Activated naive CD4-positive, alpha-beta T cell treated with anti-CD3 and anti-CD28 coated beads, Interleukin-2, amount 50 U/mL, for 16 hours (primary cell): ENCODE measurements around the gene CBX8.

Experiments used
- DNase-seq: peaks from one replicate; pipeline ENCODE4 v3.0.0-alpha.2; 2020

CBX8 gene

DNA sequence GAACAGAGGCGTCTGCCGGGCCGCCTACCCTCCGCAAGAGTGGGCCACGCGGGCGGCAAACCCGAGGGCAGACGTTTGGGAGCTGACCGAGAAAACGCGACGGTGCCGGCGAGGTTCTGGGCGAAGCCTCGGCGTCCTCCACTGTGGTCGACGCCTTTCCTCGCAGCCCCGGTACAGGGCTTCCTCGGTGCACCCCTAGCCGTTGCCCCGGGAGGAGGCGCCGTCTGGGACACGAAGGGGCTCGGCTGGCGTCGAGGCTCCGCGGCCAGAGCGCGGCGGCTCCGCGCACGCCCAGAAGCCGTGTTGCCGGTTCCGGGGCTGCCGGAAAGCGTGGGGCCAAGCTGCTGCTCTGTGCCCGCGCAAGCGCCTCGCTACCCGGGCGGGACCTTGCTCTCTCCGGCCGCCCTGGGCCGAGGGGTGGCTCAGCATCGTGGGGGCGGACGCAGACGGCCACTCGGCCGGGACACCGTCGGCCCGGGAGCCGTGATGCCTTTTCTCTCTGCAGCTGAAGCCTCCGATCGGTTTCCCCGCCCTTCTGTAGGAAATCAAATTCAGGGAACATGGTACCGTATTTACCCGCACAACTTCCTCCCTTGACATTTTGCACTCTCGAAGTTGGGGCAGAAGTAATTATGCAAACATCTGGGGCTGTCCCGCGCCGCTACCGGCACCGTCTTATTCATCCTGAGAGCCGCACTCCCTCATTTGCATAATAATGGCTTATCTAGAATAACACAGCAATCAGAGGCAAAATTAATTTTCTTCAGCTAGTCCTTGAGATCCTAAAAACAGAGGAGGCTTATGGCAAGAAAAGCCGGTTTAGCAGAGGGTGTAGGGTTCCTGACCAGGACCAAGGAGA, 7.3 kb upstream of the CBX8 start:
- peak; percentile 82 for DNase-seq

DNA sequence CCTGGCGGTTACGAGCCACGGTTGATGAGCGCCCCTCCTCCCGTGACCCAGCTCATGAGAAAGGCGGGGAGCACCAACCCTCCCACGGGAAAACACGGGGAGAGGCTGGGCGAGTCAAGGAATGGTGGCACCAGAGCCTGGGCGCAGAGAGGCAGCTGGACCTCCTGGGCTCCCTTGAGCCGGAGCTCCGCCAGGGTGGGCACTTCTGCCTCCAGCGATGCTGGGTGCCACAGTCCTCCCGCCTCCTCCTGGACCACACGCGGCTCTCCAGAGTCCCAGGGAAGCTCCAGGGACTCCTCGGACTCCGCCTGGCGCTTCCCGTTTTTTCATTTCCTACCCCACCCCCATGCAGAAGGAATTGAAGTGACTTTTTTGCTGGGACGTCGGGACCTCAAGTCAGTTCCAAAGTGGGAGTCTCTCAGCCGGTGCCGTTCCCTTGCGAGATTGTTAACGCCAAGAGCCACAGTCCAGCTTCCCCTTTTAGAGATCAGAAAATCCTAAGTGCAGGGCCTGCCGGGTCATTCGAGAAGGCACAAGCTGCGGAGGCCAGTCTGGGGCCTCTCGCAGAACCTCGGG, 6.6 kb upstream of the CBX8 start:
- no peak for DNase-seq

DNA sequence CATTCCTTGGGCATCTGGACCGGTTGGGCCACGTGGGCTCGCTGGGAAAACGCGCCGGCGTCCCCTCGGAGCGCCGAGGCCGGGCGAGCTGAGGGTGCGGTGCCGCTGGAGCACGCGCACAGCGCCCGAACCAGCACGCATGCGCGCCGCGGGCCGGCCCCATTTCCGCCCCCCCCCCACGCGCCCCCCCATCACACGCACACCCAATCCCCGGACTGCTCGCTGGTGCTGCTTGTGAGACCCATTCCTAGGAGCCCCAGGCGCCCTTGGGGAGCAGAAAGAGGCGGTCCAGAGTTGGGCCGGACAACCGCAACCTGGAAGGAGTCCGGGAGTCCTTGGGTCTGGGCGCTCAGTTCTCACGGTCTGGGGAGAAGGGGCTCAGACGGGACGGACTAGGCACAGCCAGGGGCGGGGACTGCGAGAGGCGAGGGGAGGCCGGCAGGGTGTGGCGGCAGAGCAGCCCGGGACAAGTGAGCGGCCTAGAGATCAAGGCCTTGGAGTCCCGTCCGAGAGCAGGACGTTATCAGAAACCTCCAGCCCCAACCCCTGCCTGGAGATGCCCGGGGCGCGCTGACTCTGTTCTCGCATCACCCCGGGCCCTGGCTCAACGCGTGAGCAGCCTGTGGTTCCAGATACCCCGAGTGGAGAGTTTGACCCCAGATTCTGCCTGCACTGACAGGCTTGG, 6.0 kb upstream of the CBX8 start:
- no peak for DNase-seq

DNA sequence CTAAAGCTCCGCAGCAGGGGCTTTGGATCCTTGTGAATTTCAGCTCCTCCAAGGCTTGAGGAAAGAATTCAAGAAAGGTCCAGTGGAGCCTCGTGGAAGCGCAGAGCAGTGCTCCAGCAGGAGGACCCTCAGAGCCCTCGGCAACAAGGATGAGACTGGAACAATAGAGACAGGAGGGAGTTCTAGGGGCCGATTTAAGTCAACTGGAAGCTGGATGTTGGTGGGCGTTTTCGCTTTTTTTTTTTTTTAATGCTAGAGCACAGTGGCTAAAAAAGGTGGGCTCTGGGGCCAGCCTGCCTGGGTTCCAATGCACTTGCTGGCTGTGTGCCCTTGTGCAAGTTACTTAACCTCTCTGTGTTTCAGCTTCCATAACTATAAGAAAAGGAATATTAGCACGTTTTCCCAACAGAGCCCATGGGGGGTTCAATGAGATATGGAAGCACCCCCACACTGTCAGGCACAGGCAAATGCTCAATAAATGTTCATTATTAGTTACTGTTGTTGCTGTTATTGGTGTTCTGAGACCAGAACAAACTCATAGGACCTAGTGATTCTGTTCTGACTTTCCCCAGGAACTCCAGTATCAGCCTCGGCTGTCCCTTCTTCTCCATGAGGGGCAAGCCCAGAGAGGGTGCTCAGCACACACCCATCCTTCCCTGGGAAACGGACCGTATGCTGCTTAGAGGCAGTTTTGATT, 5.3 kb upstream of the CBX8 start:
- no peak for DNase-seq

DNA sequence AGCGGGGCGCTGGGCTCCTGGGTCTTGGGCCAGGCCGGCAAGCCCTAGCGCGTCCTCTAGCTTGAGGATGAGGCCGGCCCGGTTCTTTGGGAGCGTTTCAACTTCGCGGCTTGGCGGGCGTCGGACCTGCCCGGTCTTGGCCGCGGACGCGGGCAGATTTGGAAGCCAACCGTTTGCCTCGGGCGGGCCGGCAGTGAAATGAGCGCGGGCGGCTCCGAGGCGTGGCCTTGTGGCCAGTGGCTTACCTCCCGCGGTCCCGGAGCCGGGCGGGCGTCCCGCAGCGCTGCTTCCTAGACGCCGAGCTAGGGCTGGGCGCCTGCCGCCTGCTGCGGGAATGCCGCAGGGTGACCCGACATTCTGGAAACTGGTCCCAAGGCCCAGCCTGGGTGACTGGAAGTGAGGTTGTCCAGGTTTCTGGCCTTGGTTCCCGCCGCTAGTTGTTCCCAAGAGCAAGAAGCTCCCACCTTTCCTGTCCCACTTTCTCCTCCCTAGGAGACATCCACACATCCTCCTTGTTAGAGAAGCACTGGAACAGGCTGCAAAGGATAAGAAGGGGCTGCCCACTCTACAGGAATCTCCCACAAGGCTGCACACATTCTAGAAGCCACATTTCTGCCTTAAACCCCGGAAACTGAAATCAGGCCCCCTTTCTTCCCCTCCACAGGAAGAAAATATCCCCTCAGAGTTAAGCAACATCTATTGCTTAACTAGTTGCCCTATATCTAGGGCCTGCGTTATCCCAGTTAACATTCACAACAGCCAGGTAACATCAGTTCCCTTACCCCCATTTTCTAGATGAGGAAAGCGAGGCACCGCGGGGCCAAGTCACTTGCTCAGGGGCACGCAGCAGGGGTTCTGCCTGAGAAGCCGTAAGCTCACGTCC, 4.5 kb upstream of the CBX8 start:
- DNase-seq, result no peak

DNA sequence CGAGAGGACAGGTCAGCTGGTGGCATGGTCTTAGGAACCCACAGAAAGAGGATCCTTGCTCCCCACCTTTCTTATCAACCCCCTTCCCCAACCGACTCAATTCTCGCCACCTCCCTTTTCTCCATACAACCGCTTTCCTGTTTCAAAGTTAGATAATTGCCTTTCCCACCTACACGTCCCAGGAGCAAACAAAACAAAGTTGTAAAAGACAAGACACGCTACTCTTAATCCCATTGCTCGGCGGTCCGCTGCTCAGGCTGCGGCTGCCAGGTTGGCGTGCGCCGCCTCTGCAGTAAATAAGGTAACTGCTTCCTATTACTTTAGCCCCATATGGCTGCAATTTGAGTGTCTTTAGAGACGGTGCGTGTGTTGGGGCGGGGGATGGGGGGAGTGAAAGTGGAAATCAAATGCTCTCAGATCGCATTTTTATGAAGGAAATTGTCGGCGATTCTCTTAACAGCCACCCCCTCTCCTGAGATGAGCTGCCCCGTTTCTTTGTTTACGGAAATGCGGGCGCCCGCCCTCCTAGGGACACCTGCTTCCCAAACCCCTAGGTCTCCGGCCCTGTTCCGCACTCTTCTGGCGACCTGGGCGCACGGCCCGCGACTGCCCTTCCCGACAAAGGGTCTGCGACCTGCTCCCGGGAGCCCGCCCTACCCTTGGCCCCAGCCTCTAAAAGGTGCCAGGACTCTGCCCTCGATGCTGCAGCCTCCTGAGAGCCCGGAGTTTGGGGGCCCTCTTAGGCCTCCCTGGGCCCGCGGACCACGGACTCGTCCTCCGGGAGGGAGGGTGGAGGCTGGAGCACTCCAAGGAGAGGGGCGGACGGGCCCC, 3.7 kb upstream of the CBX8 start:
- DNase-seq, result peak; percentile 63

DNA sequence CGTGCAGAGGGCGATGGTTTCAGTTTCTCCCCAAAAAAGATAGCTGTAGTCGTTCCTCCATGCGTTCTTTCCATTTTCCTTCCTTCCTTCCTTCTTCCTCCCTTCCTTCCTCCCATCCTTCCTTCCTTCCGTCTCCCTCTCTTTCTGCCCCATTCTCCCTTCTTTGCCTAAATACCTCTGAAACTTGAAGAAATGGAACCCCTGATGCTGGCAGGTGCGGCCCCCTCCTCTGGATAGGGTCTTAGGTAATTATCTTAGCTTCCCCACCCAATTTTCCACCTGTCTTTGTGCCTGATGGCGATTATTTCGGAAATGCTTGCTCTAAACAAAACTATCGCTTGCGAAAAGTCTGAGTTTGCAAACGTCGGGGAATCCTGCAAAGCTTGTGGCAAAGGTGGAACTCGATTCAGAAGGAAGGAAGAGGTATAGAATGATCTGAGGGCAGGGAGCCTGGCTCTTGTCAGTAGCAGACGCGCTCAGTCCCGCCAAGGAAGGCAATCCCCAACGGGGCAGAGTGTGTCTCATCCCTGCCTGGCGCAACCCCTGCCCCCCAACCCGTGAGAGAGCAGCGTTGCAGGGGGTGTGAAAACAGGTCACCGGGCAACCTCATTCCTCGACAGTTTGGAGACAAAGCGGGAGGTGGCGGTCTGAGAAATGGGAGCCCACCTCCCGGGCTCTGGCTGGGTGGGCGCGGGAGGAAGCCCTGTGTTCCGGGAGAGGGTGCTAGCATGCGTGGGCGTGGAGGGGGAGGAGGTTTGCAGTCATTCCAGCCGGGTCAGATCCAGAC, 2.9 kb upstream of the CBX8 start:
- DNase-seq, result no peak

DNA sequence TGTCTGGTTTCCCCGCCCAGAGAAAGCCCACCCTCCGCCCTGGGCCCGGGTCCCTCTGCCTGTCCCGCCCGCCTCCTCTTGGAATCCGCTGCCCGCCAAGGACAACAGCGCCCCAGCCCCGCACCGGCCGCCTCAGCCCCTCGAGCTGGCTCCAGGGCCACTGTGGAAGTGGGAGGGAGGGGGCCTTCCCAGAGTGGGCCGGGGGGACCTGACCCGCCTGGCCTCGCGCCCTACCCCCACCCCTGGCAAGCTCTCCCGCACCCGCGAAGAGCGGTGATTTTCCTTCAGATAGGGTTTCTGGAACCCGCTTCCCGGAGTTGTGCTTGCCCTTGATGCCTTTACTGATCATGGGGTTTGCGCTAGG, 2.3 kb upstream of the CBX8 start:
- no peak for DNase-seq

DNA sequence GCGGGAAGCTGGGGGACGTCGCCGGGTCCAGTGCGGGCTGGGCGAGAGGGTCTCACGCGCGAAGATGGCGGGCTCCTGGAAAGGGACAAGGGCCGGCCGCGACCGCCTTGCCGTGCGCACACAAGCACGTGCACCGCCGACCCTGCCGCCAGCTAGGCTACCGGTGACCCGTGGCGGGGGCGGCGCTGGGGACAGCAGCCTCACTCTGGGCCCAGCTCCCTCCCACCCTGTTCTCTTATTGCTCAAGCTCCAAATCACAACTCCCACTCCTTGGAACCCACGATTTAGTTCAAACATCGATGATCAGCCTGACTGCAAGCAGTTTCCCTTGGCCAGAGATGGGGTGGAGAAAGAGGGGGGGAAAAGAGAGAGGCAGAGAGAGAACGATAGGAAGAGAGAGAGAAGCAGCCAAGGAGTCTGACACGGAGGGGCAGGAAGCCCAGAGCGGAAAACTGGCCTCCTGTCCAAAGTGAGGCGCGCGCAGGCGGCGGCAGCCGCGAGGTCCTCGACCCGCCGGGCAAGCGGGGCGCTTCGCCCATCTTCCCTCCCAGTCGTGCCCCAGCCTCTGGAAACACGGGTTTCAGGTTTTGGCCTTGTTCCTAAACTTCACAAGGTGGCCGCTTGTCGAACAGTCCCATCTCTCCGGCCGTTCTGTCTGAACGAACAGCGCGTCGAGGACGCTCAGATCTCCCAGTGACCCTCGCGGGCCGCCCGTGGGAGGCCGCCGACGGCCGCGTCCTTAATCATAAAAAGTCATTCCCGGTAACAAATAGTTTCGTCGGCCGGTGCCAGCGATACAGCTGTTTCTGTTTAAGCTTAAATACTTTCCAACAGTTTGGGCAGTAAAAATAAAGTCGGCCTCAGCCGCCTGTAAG, 1.7 kb upstream of the CBX8 start:
- no peak for DNase-seq

DNA sequence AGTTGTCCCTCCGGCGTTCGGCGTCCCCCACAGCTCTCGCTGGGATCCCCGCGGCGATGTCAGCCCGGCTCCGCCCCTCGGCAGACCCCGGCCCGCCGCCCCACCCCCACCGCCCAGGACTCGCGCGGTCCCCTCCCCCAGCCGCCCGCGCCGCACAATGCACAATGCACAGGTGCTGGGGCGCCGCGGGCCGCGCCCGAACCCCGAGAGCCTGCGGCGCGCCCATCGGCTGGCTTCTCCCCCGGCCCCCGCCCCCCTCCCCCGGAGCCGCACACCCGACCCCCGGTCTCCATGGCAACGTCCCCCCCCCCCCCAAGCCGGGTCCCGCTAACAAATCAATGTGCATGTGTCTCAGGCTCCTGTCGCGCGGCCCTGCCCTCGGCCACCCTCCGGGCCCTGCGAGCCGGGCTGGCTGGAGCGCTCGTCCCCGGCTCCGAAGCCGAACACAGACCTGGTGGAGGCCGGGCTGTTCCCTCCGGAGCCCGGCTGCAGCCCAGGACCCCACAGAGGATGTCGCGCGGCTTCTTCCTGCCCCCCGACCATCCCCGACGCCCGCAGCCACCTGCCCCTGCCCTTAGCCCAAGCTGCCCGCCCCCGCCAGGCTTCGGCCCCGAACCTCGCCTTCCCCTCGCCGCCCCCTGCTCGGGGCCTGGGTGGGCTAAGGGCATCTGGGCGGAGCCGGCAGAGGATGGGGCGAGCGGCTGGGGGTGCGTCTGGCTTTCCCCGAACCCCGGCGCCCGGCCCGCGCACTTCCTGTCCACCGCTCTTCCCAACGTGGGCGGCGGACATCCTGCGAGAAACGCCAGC, 818 bp upstream of the CBX8 start:
- no peak for DNase-seq

DNA sequence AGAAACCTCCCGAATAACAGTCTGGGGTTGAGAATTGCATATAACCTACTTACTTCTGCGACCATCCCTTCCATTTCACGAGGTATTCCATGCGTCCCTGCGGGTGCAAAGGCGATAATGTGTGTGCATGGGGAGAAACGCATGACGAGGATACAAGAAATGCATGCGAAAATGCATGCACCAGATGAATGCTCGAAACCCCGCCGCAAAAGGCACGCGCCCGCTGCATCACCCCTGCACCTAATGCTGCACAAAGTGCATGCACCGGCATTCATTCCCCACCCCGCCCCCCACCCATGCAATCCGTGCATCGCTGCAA, 474 bp downstream of the CBX8 start:
- DNase-seq, result no peak

DNA sequence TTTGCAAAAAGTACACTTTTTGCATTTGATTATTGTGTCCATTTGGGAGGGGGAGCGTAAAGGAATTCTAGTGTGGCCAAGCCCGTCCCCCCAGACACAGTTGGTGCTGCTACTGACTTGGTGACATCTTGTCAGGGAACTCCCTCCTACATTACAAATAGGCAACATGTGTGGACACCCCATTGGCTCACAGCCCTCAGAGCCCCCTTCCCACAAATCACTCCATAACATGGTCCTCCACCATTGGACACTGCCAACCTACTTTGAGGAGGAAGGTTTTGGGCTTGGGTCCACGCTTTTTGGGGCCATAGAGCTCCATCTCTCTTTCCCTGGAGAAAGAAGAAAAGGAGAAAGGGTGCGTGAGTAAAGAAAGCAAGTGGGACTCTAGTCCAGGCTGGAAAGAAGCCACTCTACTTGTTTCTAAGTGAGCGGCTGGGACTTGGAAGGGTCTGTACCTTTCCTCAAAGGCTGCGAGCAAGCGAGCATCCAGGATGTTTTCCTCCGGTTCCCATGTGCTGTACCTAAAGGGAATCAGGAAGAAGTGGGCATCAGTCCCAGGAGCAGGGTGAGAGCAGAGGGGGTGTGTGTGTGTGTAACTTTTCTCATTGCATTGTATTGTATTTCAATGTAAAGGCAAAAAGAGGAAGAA, 958 bp downstream of the CBX8 start:
- DNase-seq, result no peak

DNA sequence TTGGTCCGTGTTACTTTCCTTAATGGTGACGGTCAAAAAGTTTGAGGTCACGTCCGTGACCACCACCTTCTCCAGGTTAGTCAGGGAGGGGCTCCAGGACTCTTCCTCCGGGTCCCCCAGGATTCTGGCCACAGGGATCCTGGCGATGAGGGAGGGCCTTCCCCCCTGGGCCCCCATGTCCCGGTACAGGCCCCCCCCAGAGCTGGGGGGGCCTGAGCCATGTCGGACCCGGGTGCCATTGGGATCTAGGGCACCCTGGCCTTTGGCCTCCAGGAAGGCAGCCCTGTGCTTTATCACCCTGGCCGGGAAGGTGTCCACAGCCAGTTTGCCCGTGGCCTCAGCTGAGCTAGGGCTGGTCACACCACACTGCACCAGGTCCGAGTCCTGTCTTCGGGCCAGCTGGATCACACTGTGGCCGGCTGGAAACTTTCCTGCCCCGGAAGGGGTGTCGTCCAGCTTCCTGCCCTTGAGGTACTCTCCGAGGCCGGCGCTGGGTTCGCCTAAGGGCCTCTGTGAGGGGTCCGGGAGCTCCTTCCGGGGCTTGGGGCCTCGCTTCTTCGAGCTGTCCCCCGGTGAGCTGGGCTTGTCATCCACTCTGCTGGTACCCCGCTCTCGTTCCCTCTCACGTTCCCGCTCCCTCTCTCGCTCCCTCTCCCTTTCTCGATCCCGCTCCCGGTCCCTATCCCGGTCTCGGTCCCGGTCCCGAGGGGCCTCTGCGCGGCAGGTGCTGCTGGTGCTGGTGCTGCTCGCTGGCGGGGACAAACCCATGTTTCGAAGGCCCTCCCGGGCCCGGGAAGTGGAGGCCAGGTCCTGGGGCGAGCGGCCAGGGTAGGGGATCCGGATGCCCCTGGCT, 2.0 kb downstream of the CBX8 start:
- no peak for DNase-seq

DNA sequence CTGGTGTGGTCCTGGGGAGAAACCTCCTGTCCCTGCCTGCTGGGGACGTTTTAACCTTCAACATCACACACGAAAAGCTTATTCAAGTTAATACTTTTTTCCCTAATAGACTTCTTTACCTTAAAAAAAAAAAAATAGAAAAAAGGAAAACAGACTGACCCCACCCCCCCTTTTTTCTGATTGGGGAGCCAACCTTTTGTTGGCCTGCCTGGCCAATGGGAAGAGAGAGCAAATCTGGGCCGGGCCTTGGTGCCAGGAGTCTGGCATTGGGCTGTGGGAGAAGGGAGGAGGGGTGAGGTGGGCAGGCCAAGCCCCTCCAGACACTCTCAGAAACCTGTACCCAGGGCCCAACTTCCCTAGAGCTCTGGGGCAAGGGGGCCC, 3.0 kb downstream of the CBX8 start:
- DNase-seq, result no peak

DNA sequence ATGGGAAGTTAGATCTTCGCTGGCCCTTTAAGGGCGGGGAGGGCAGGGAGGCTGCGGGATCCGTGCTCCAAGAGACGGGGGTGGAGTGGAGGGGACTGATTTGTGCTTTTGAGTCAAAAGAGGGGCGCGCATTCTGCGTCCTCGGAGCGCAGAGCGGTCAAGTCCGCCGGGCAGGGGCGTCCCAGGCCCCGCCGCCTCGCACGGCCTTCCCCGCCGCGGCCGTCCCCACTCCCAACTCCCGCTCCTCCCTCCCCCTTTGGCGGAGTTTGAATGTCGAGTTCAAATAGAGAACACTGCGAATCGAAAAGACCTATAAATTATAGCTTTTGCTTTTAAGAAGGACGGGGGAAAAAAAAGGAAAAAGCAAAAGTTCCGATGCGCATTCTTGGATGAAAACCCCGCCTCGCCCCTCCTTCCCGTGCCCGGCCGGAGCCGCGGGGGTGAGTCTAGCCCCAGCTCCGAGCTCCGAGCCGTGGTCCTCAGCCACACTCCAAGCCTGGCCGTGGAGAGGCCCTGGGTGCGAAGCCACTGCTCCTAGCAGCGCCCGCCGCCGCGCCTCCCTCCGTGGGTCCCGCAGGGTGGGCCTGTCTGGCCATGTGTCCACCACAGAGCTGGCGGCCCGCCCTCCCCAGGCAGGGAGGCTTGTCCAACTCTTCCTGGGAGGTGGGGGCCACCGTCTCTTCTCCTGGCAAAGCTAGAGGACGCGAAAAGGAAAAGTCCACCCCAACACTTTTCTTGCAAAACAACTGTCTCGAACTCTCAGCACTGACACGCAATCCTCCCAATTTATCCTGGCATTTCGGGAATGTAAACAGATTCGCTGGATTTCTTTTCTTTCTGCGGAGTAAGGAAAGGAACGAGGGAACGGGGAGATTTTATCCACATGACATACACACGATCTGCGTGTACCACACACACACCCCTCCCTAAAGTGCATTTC, 3.6 kb downstream of the CBX8 start:
- DNase-seq, result no peak

DNA sequence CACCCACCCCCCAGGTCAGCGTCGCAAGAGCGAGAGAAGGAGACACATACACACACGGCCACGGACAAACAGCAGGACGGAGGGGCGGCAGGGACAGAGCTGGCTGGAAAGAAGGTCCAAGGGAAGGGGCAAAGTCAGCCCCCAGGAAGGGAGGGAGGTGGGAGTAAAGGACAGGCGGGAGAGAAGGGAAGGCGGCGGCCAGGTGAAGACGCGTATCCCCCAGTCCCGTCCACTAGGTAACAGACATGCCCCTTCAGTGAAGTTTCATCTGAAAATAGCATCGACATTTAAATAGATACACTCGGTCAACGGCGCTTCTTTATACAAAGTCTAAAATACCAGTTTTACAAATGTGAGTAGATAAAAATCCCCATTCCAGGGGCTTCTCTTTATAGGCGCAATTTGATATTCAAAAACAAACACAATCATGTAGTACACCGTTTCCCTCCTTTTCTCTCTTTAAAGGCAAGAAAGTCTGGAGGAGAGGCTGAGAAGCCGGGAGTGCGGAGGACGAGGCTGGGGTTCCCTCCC, 4.5 kb downstream of the CBX8 start:
- DNase-seq, result no peak
